ENCODE results near the gene SMPD3. TPM values are rescaled to one million over a fixed set of nuclear protein-coding genes. Genes with fewer than 3 reads are reported as not detected.
A peak's percentile ranks its signal among the peaks of the same experiment; 100 is the strongest.

SMPD3 gene
- total RNA-seq, 4 donors from 2014 or later = 0.33 to 2.4 (median 1.3) TPM

- no peak overlapping the region for H3K27ac ChIP-seq
- H3K4me1 ChIP-seq = peaks cover 6 to 22% of the 10 kb centered on the region in 2 donors
- H3K9me3 ChIP-seq = no peaks in the 10 kb centered on the region
- TF ChIP-seq POLR2A (IDR thresholded peaks at IDR 0.05) (no peak), CTCF (IDR thresholded peaks at IDR 0.05) (no peak)
- DNase-seq = no peak
- intact Hi-C loops (cut with DNase I) = no loop called here
- H3K27me3 ChIP-seq = no peaks in the 10 kb centered on the region
- no peak overlapping the region for H3K4me3 ChIP-seq (replicated peaks in 1 of 3)
- no peaks in the 10 kb centered on the region for H3K36me3 ChIP-seq
- 91 to 93% methylated on average over 10 of the region's 10 CpGs for WGBS, 2 donors
These were observed 67.5 kb downstream of the SMPD3 start for GRCh38 chr16:68380676-68381362.

GRCh38 chr16:68380348-68380670 is 68.0 kb downstream of the SMPD3 start:
- intact Hi-C loops (cut with DNase I) = no loop called here
- Histone ChIP-seq H3K27ac (no peak overlapping the region), H3K36me3 (no peaks in the 10 kb centered on the region), H3K9me3 (no peaks in the 10 kb centered on the region), H3K4me3 (replicated peaks in 1 of 3) (no peak overlapping the region), H3K27me3 (no peaks in the 10 kb centered on the region), H3K4me1 (peaks cover 6 to 22% of the 10 kb centered on the region in 2 donors)
- TF ChIP-seq CTCF (IDR thresholded peaks at IDR 0.05) (no peak), POLR2A (IDR thresholded peaks at IDR 0.05) (no peak)
- WGBS, 2 donors = 94% methylated on average over 4 of the region's 5 CpGs; no CpG with 5 or more reads in 1 of the 2 donors
- no peak for DNase-seq

- TF ChIP-seq POLR2A (IDR thresholded peaks at IDR 0.05) (no peak), CTCF (IDR thresholded peaks at IDR 0.05) (no peak)
- Histone ChIP-seq H3K36me3 (no peaks in the 10 kb centered on the region), H3K4me3 (replicated peaks in 1 of 3) (no peak overlapping the region), H3K27me3 (no peaks in the 10 kb centered on the region), H3K9me3 (no peaks in the 10 kb centered on the region), H3K27ac (no peak overlapping the region), H3K4me1 (peaks cover 6 to 22% of the 10 kb centered on the region in 2 donors)
- WGBS, 2 donors = 52 to 55% methylated on average over 15 to 18 of the region's 18 CpGs
- intact Hi-C loops (cut with DNase I) = no loop called here
- DNase-seq = peak; percentile 89 to 91
These were observed 68.6 kb downstream of the SMPD3 start for GRCh38 chr16:68379472-68380347.

GRCh38 chr16:68378436-68379415 is 69.6 kb downstream of the SMPD3 start:
- Histone ChIP-seq H3K27me3 (no peaks in the 10 kb centered on the region), H3K27ac (no peak overlapping the region), H3K4me3 (replicated peaks in 1 of 3) (no peak overlapping the region), H3K9me3 (no peaks in the 10 kb centered on the region), H3K36me3 (no peaks in the 10 kb centered on the region), H3K4me1 (peaks cover 6 to 22% of the 10 kb centered on the region in 2 donors)
- intact Hi-C loops (cut with DNase I) = no loop called here
- no peak for TF ChIP-seq POLR2A (IDR thresholded peaks at IDR 0.05)
- no peak for TF ChIP-seq CTCF (IDR thresholded peaks at IDR 0.05)
- 84 to 92% methylated on average over 13 of the region's 13 CpGs for WGBS, 2 donors
- DNase-seq = no peak
